IMR-90 (cell line): Measurements from ENCODE around the gene CLDN6. TPM values are rescaled to one million over a fixed set of nuclear protein-coding genes. Genes with fewer than 3 reads are reported as not detected.

Experiments
- ATAC-seq: fragments of 200-7000 bp; cut with Tn5 transposase; 2 replicates; pipeline ENCODE4 v1.9.1; 2020; ENCODE audit warnings: low read depth, mild to moderate bottlenecking, moderate library complexity
- BruUV-seq: library from RNA; stranded (reverse); fragments of 400-500 nt; replicated peaks from 2 replicates; lab custom pipeline; 2021; lab: Mats Ljungman, UMichigan
- CTCF ChIA-PET: fragments of 300-600 bp; formaldehyde crosslinking; extraction: SDS; loops from one replicate; lab custom pipeline; 2021; ENCODE audit warnings: antibody characterized with exemption; lab: Yijun Ruan, JAX
- POLR2A ChIA-PET: fragments of 300-600 bp; sonication (Branson Sonifier 250); formaldehyde crosslinking; loops from one replicate; lab custom pipeline; 2022; ENCODE audit warnings: antibody characterized with exemption; ENCODE audit not compliant: unreplicated experiment; lab: Charles Lee
- DNase-seq: peaks from one replicate; pipeline ENCODE4 v3.0.0; 2013
- H2AFZ ChIP-seq: replicated peaks from 2 replicates; pipeline ENCODE3; 2013; ENCODE audit warnings: low read length, mild to moderate bottlenecking; ENCODE audit not compliant: poor library complexity
- H2AK5ac ChIP-seq: 2 replicates; pipeline ENCODE4 v1.6.1; 2013; ENCODE audit warnings: low read depth, low read length, inconsistent platforms
- H2AK9ac ChIP-seq: replicated peaks from 2 replicates; pipeline ENCODE3; 2013; ENCODE audit warnings: mild to moderate bottlenecking, low read depth, low read length, moderate library complexity; ENCODE audit not compliant: poor library complexity
- H2BK120ac ChIP-seq: 2 replicates; pipeline ENCODE4 v1.6.1; 2013; ENCODE audit warnings: low read depth, low read length, inconsistent platforms
- H2BK15ac ChIP-seq: 3 replicates; pipeline ENCODE4 v1.6.1; 2013; ENCODE audit warnings: low read depth, low read length, inconsistent platforms
- H2BK20ac ChIP-seq: 2 replicates; pipeline ENCODE4 v1.6.1; 2013; ENCODE audit warnings: low read depth, mild to moderate bottlenecking, inconsistent platforms, low read length, moderate library complexity
- H2BK5ac ChIP-seq: 2 replicates; pipeline ENCODE4 v1.6.1; 2013; ENCODE audit warnings: mild to moderate bottlenecking, low read depth, low read length, inconsistent platforms; ENCODE audit not compliant: poor library complexity, severe bottlenecking
- H3K14ac ChIP-seq: replicated peaks from 2 replicates; pipeline ENCODE4 v1.6.1; 2013; ENCODE audit warnings: low read depth, low read length, inconsistent platforms
- H3K18ac ChIP-seq: 2 replicates; pipeline ENCODE4 v1.6.1; 2013; ENCODE audit warnings: low read depth, low read length, control low read depth
- H3K23ac ChIP-seq: 2 replicates; pipeline ENCODE4 v1.6.1; 2013; ENCODE audit warnings: low read depth, low read length, inconsistent platforms
- H3K27ac ChIP-seq: 2 replicates; pipeline ENCODE4 v1.5.1; 2013; ENCODE audit warnings: mild to moderate bottlenecking, control low read depth, low read length; ENCODE audit not compliant: insufficient read depth
- H3K27me3 ChIP-seq: 2 replicates; pipeline ENCODE4 v1.6.1; 2013; ENCODE audit warnings: low read length; ENCODE audit not compliant: control insufficient read depth, insufficient read depth
- H3K36me3 ChIP-seq: 2 replicates; pipeline ENCODE4 v1.6.1; 2013; ENCODE audit warnings: low read length, mixed read lengths; ENCODE audit not compliant: control insufficient read depth, insufficient read depth
- H3K4ac ChIP-seq: 2 replicates; pipeline ENCODE4 v1.6.1; 2013; ENCODE audit warnings: low read depth, low read length, inconsistent platforms
- H3K4me1 ChIP-seq: 2 replicates; pipeline ENCODE4 v1.6.1; 2013; ENCODE audit warnings: low read length, mixed read lengths; ENCODE audit not compliant: control insufficient read depth, insufficient read depth
- H3K4me2 ChIP-seq: 2 replicates; pipeline ENCODE4 v1.6.1; 2013; ENCODE audit warnings: low read depth, mild to moderate bottlenecking, control low read depth, low read length, moderate library complexity
- H3K4me3 ChIP-seq: 2 replicates; pipeline ENCODE4 v1.5.1; 2013; ENCODE audit warnings: low read depth, mild to moderate bottlenecking, control low read depth, low read length, moderate library complexity; ENCODE audit not compliant: insufficient read depth
- H3K56ac ChIP-seq: 2 replicates; pipeline ENCODE4 v1.6.1; 2013; ENCODE audit warnings: low read length, inconsistent platforms; ENCODE audit not compliant: insufficient read depth; ENCODE audit errors: extremely low read depth
- H3K79me1 ChIP-seq, 2 experiments: 2 replicates each; pipeline ENCODE4 v1.6.1; 2013; ENCODE audit warnings: low read length in 2 of 2, inconsistent platforms in 1 of 2, low read depth in 1 of 2
- H3K9ac ChIP-seq: 2 replicates; pipeline ENCODE4 v1.6.1; 2013; ENCODE audit warnings: low read depth, low read length, control low read depth
- H3K9me1 ChIP-seq: 2 replicates; pipeline ENCODE4 v1.6.1; 2013; ENCODE audit warnings: low read length, inconsistent platforms; ENCODE audit not compliant: insufficient read depth
- H3K9me3 ChIP-seq: 2 replicates; pipeline ENCODE4 v1.6.1; 2013; ENCODE audit warnings: low read length; ENCODE audit not compliant: control insufficient read depth, insufficient read depth
- H4K20me1 ChIP-seq: 2 replicates; pipeline ENCODE4 v1.6.1; 2013; ENCODE audit warnings: low read length, inconsistent platforms; ENCODE audit not compliant: insufficient read depth
- H4K5ac ChIP-seq: 2 replicates; pipeline ENCODE4 v1.6.1; 2013; ENCODE audit warnings: mild to moderate bottlenecking, low read depth, low read length, control low read depth
- H4K8ac ChIP-seq, 2 experiments: 2 replicates each; pipeline ENCODE4 v1.6.1; 2013; ENCODE audit warnings: low read depth in 2 of 2, low read length in 2 of 2, control low read depth in 1 of 2, inconsistent platforms in 1 of 2
- H4K91ac ChIP-seq: 2 replicates; pipeline ENCODE4 v1.6.1; 2013; ENCODE audit warnings: low read depth, low read length, inconsistent platforms; ENCODE audit not compliant: insufficient read depth
- CEBPB ChIP-seq: IDR thresholded peaks from 2 replicates; pipeline ENCODE4 v1.6.1; 2012; ENCODE audit warnings: low read depth, low read length, improper control_type of control experiment
- CHD1 ChIP-seq: IDR thresholded peaks from 2 replicates; pipeline ENCODE4 v1.6.1; 2012; ENCODE audit warnings: low read depth, low read length, improper control_type of control experiment
- CTCF ChIP-seq: conservative IDR thresholded peaks from 2 replicates; pipeline ENCODE4 v1.5.1; 2012; ENCODE audit warnings: mild to moderate bottlenecking, low read depth, low read length, improper control_type of control experiment
- ELK1 ChIP-seq: fragments of 150-350 bp; IDR thresholded peaks from 2 replicates; pipeline ENCODE4 v1.6.1; 2016; ENCODE audit warnings: low read depth, mild to moderate bottlenecking, low read length, moderate library complexity, borderline replicate concordance
- MAFK ChIP-seq: IDR thresholded peaks from 2 replicates; pipeline ENCODE4 v1.6.1; 2012; ENCODE audit warnings: low read depth, low read length, improper control_type of control experiment
- MAZ ChIP-seq: IDR thresholded peaks from 2 replicates; pipeline ENCODE4 v1.6.1; 2012; ENCODE audit warnings: low read depth, mild to moderate bottlenecking, low read length, improper control_type of control experiment, moderate library complexity, borderline replicate concordance
- MXI1 ChIP-seq: IDR thresholded peaks from 2 replicates; pipeline ENCODE4 v1.6.1; 2012; ENCODE audit warnings: low read depth, mild to moderate bottlenecking, low read length, moderate library complexity, borderline replicate concordance
- NFE2L2 ChIP-seq: fragments of 150-350 bp; IDR thresholded peaks from 2 replicates; pipeline ENCODE4 v1.6.1; 2016; ENCODE audit warnings: low read depth, mild to moderate bottlenecking, low read length
- POLR2A ChIP-seq: IDR thresholded peaks from 2 replicates; pipeline ENCODE4 v1.6.1; 2012; ENCODE audit warnings: mild to moderate bottlenecking, low read depth, low read length
- RFX5 ChIP-seq: IDR thresholded peaks from 2 replicates; pipeline ENCODE4 v1.8.0; 2012; ENCODE audit warnings: low read depth, mild to moderate bottlenecking, low read length, moderate library complexity
- SMC3 ChIP-seq: fragments of 150-350 bp; IDR thresholded peaks from 2 replicates; pipeline ENCODE4 v1.6.1; 2016; ENCODE audit warnings: low read depth, mild to moderate bottlenecking, antibody characterized with exemption, low read length, moderate library complexity
- WGBS, 2 experiments: methylation state at CpG; one replicate each; pipeline versions ENCODE4 v1.1.5 to v1.1.7; 2013; ENCODE audit warnings: missing lambda C conversion rate in 2 of 2; ENCODE audit not compliant: insufficient read length in 1 of 2; ENCODE audit errors: extremely low coverage in 2 of 2; 5-methylcytosine and 5-hydroxymethylcytosine counted together
- dilution Hi-C: fragments of 300-500 bp; cut with HindIII; formaldehyde crosslinking; loops from one replicate; pipeline ENCODE4 v1.14.3; 2018; ENCODE audit warnings: low sequenced_read_pairs; ENCODE audit not compliant: unreplicated experiment
- in situ Hi-C: fragments of 300-500 bp; cut with MboI; formaldehyde crosslinking; loops from 3 replicates; pipeline ENCODE4 v1.14.3; 2019; ENCODE audit warnings: low sequenced_read_pairs, inconsistent platforms, mixed read lengths
- intact Hi-C: fragments of 100-400 bp; cut with micrococcal nuclease; formaldehyde crosslinking; loops from 2 replicates; pipeline ENCODE4 v1.10.0; 2022
- polyA plus RNA-seq, 3 experiments: library from polyadenylated mRNA; depleted of rRNA; stranded (reverse); fragments of >200 nt; gene quantifications; 2 replicates each; pipeline ENCODE4 v1.2.3, GENCODE V29; 2012; ENCODE audit warnings: low replicate concordance in 1 of 3
- total RNA-seq: library from RNA; depleted of rRNA; stranded (reverse); fragments of >200 nt; gene quantifications from 2 replicates; pipeline ENCODE4 v1.2.3, GENCODE V29; 2012

The CLDN6 gene
- total and polyA plus RNA-seq, 2 of the 4 experiments (the other 2 are of a cell fraction) = 0.14 TPM; not detected in 1

- no peak for TF ChIP-seq ELK1
These were observed 9.9 kb downstream of the CLDN6 start (continued) for GRCh38 chr16:3007957-3008689.

GRCh38 chr16:3007059-3007956 lies 10.7 kb downstream of the CLDN6 start:
- no peak overlapping the region for H2AFZ ChIP-seq
- no TSS peak for BruUV-seq
- CTCF ChIA-PET = interaction anchor here (1.1 kb wide), 1 partner anchor 25 kb away, joined by 3 read pairs; no protein-coding TSS in a partner anchor

More at GRCh38 chr16:3007059-3007956, 10.7 kb downstream of the CLDN6 start:
- Histone ChIP-seq H3K4me3 (no peak overlapping the region), H3K79me1 (no peaks in the 10 kb centered on the region), H3K36me3 (no peaks in the 10 kb centered on the region), H3K9ac (no peak overlapping the region), H3K18ac (no peak overlapping the region), H3K27ac (no peak overlapping the region), H2BK20ac (no peak overlapping the region), H3K9me1 (no peaks in the 10 kb centered on the region), H3K4me1 (peaks cover 3% of the 10 kb centered on the region; the same call in 1 of the 2 replicates), H2AK5ac (peak overlapping the region; percentile 24; the same call in 1 of the 2 replicates), H2AK9ac (peak overlapping the region; percentile 57), H3K23ac (no peak overlapping the region), H3K56ac (no peak overlapping the region), H4K8ac (no peak overlapping the region), H3K4ac (no peak overlapping the region), H3K14ac (no peak overlapping the region), H2BK15ac (no peak overlapping the region), H3K4me2 (no peak overlapping the region), H3K27me3 (peaks cover 30% of the 10 kb centered on the region), H4K91ac (no peak overlapping the region), H4K20me1 (no peaks in the 10 kb centered on the region), H3K9me3 (no peaks in the 10 kb centered on the region), H2BK5ac (no peak overlapping the region), H4K5ac (no peak overlapping the region), H2BK120ac (no peak overlapping the region)
- 72% methylated on average over 5 of the region's 13 CpGs; no CpG with 5 or more reads in 1 of the 2 experiments for WGBS, 2 experiments
- POLR2A ChIA-PET = no interaction called here
- dilution Hi-C loops = no loop called here
- ATAC-seq (no peak), DNase-seq (no peak)
- intact Hi-C loops = no loop called here
- TF ChIP-seq MAZ = no peak
- no peak for TF ChIP-seq SMC3
- TF ChIP-seq CHD1 = no peak
- TF ChIP-seq MXI1 = no peak
- no peak for TF ChIP-seq CTCF
- TF ChIP-seq NFE2L2 = no peak
- TF ChIP-seq RFX5 = no peak
- TF ChIP-seq POLR2A = no peak
- TF ChIP-seq CEBPB = no peak
- no peak for TF ChIP-seq MAFK
- in situ Hi-C loops = no loop called here
